Spleen (tissue), 11 donors: ENCODE data around the gene ATP1A4. TPM values are rescaled to one million over a fixed set of nuclear protein-coding genes. Genes with fewer than 3 reads are reported as not detected.
A peak's percentile ranks its signal among the peaks of the same experiment; 100 is the strongest.

Experiments
- DNase-seq: peaks from one replicate; pipeline ENCODE4 v3.0.0-alpha.2; 2020
- H3K27ac ChIP-seq, 8 donors: fragments of 200-600 bp; sonication (generic) in 7 of 8; 1 replicate in 4 of 8; 2 replicates in 4 of 8; pipeline versions ENCODE4 v1.5.0 to v1.8.0; 2016 to 2021; ENCODE audit warnings: inconsistent platforms in 4 of 8, mild to moderate bottlenecking in 4 of 8, moderate library complexity in 1 of 8
- H3K27me3 ChIP-seq, 7 donors: fragments of 200-600 bp; sonication (generic) in 6 of 7; replicated peaks in 1 of 7; 1 replicate in 4 of 7; 2 replicates in 3 of 7; pipeline versions ENCODE4 v1.5.0 to v1.8.0; 2016 to 2021; ENCODE audit warnings: inconsistent platforms in 3 of 7, mild to moderate bottlenecking in 1 of 7
- H3K36me3 ChIP-seq, 6 donors: fragments of 200-600 bp; sonication (generic) in 5 of 6; 1 replicate in 4 of 6; 2 replicates in 2 of 6; pipeline versions ENCODE4 v1.5.0 to v1.8.0; 2016 to 2021; ENCODE audit warnings: inconsistent platforms in 2 of 6
- H3K4me1 ChIP-seq, 6 donors: fragments of 200-600 bp; sonication (generic) in 5 of 6; 1 replicate in 3 of 6; 2 replicates in 3 of 6; pipeline versions ENCODE4 v1.5.0 to v1.8.0; 2016 to 2021; ENCODE audit warnings: inconsistent platforms in 3 of 6
- H3K4me3 ChIP-seq, 8 donors: fragments of 200-600 bp; sonication (generic) in 7 of 8; 1 replicate in 4 of 8; 2 replicates in 4 of 8; pipeline versions ENCODE4 v1.5.0 to v1.8.0; 2016 to 2021; ENCODE audit warnings: inconsistent platforms in 4 of 8, mild to moderate bottlenecking in 4 of 8, moderate library complexity in 2 of 8
- H3K9me3 ChIP-seq, 8 donors: fragments of 200-600 bp; sonication (generic) in 7 of 8; 1 replicate in 4 of 8; 2 replicates in 4 of 8; pipeline versions ENCODE4 v1.5.0 to v1.8.0; 2016 to 2021; ENCODE audit warnings: inconsistent platforms in 4 of 8
- CTCF ChIP-seq, 11 experiments: fragments of 200-600 bp in 7 of 11; fragments of 450-650 bp in 4 of 11; sonication (generic) in 4 of 11; IDR thresholded peaks in 8 of 11; conservative IDR thresholded peaks in 3 of 11; 1 replicate in 7 of 11; 2 replicates in 4 of 11; pipeline versions ENCODE4 v1.4.0 to v1.8.0; 2016 to 2021; ENCODE audit warnings: antibody characterized with exemption in 11 of 11, inconsistent platforms in 4 of 11, mild to moderate bottlenecking in 1 of 11
- POLR2A ChIP-seq, 3 donors: fragments of 450-650 bp; IDR thresholded peaks; one replicate each; pipeline ENCODE4 v1.5.1; 2017; ENCODE audit warnings: antibody characterized with exemption in 3 of 3, mild to moderate bottlenecking in 1 of 3
- POLR2AphosphoS5 ChIP-seq, 3 donors: sonication (generic); formaldehyde crosslinking; IDR thresholded peaks; one replicate each; pipeline ENCODE4 v1.5.1; 2017; ENCODE audit warnings: antibody characterized with exemption in 3 of 3
- WGBS, 5 donors: extraction: QIAGEN DNeasy Blood & Tissue Kit in 3 of 5; methylation state at CpG; one replicate each; pipeline versions ENCODE4 v1.1.5 to v1.1.7; 2013 to 2018; 5-methylcytosine and 5-hydroxymethylcytosine counted together
- intact Hi-C: fragments of 100-400 bp; cut with DNase I; formaldehyde crosslinking; loops from one replicate; pipeline ENCODE4 v1.15.0; 2023; ENCODE audit warnings: low total_unique reads
- polyA plus RNA-seq, 3 donors: library from polyadenylated mRNA; stranded (reverse); fragments of 200-250 nt; gene quantifications; one replicate each; pipeline ENCODE4 v1.2.1, GENCODE V29; 2013
- total RNA-seq, 7 donors: library from RNA; depleted of rRNA in 3 of 7; stranded (reverse); fragments of >200 nt in 3 of 7; fragmentation: NEBNext Ultra II Directional in 4 of 7; extraction: Animal tissue kit (Norgen Biotek cat#: 25700) in 4 of 7; gene quantifications; one replicate each; pipeline versions ENCODE4 v1.1.0 to v1.2.1, GENCODE V29; 2016 to 2021
- donor health status: healthy with polysubstance abuse.
- donor health status: DM: no; HTN: no; CAD: no; lungs with moderate emphysema.
- donor health status: DM: no; HTN: no; CAD: no.
- donor health status: Bipolar disorder and iron deficiency.
- donor health status: healthy.
- donor health status: DM: no; HTN: no; CAD: no.
- donor health status: DM: yes; HTN: yes; CAD: no.

ATP1A4 gene
- total and polyA plus RNA-seq, 10 donors: 0.70 to 2.9 (median 0.95) TPM; not detected in 2

GRCh38 chr1:160127381-160127780 lies 24.0 kb upstream of the ATP1A4 start:
- TF ChIP-seq CTCF (IDR thresholded peaks at IDR 0.05 in 8 of 11, conservative IDR thresholded peaks at IDR 0.05 in 3 of 11) (no peak), POLR2A (IDR thresholded peaks at IDR 0.05) (no peak), POLR2AphosphoS5 (IDR thresholded peaks at IDR 0.05) (no peak)
- intact Hi-C loops: no loop called here
- H3K4me1 ChIP-seq: no peaks in the 10 kb centered on the region
- DNase-seq: peak; percentile 35
- no peaks in the 10 kb centered on the region for H3K36me3 ChIP-seq
- H3K27ac ChIP-seq: no peak overlapping the region
- H3K9me3 ChIP-seq: no peaks in the 10 kb centered on the region
- 89 to 98% (median 92%) methylated on average over 5 to 9 of the region's 9 CpGs for WGBS, 5 donors
- H3K27me3 ChIP-seq: no peaks in the 10 kb centered on the region
- no peak overlapping the region for H3K4me3 ChIP-seq

GRCh38 chr1:160127865-160128523 lies 23.4 kb upstream of the ATP1A4 start:
- peak; percentile 7 for DNase-seq
- no peak overlapping the region for H3K4me3 ChIP-seq
- no peaks in the 10 kb centered on the region for H3K36me3 ChIP-seq
- H3K27me3 ChIP-seq: no peaks in the 10 kb centered on the region
- no peaks in the 10 kb centered on the region for H3K9me3 ChIP-seq
- no peak for TF ChIP-seq POLR2AphosphoS5 (IDR thresholded peaks at IDR 0.05)
- TF ChIP-seq POLR2A (IDR thresholded peaks at IDR 0.05): no peak
- no peak for TF ChIP-seq CTCF (IDR thresholded peaks at IDR 0.05 in 8 of 11, conservative IDR thresholded peaks at IDR 0.05 in 3 of 11)
- H3K27ac ChIP-seq: no peak overlapping the region
- intact Hi-C loops: no loop called here
- 72 to 87% (median 76%) methylated on average over 7 of the region's 7 CpGs for WGBS, 5 donors
- H3K4me1 ChIP-seq: no peaks in the 10 kb centered on the region

GRCh38 chr1:160128636-160129035 lies 22.8 kb upstream of the ATP1A4 start:
- TF ChIP-seq CTCF (IDR thresholded peaks at IDR 0.05 in 8 of 11, conservative IDR thresholded peaks at IDR 0.05 in 3 of 11) (no peak), POLR2A (IDR thresholded peaks at IDR 0.05) (no peak), POLR2AphosphoS5 (IDR thresholded peaks at IDR 0.05) (no peak)
- no peak overlapping the region for H3K4me3 ChIP-seq
- WGBS, 5 donors: 80 to 92% (median 86%) methylated on average over 18 of the region's 18 CpGs
- intact Hi-C loops: no loop called here
- H3K9me3 ChIP-seq: no peaks in the 10 kb centered on the region
- no peaks in the 10 kb centered on the region for H3K4me1 ChIP-seq
- no peaks in the 10 kb centered on the region for H3K27me3 ChIP-seq
- peak; percentile 33 for DNase-seq
- H3K36me3 ChIP-seq: no peaks in the 10 kb centered on the region
- H3K27ac ChIP-seq: no peak overlapping the region

- H3K36me3 ChIP-seq: no peaks in the 10 kb centered on the region
- intact Hi-C loops: no loop called here
- no peak overlapping the region for H3K4me3 ChIP-seq
- no peaks in the 10 kb centered on the region for H3K9me3 ChIP-seq
- WGBS, 5 donors: 89 to 96% (median 96%) methylated on average over 5 of the region's 5 CpGs
- DNase-seq: peak; percentile 31
- H3K27me3 ChIP-seq: no peaks in the 10 kb centered on the region
- no peak overlapping the region for H3K27ac ChIP-seq
- no peak for TF ChIP-seq POLR2AphosphoS5 (IDR thresholded peaks at IDR 0.05)
- TF ChIP-seq POLR2A (IDR thresholded peaks at IDR 0.05): no peak
- no peak for TF ChIP-seq CTCF (IDR thresholded peaks at IDR 0.05 in 8 of 11, conservative IDR thresholded peaks at IDR 0.05 in 3 of 11)
- H3K4me1 ChIP-seq: no peaks in the 10 kb centered on the region
These were observed 22.4 kb upstream of the ATP1A4 start for GRCh38 chr1:160129046-160129445.
